ENCODE results near the gene ANO1.

ANO1 gene

DNA sequence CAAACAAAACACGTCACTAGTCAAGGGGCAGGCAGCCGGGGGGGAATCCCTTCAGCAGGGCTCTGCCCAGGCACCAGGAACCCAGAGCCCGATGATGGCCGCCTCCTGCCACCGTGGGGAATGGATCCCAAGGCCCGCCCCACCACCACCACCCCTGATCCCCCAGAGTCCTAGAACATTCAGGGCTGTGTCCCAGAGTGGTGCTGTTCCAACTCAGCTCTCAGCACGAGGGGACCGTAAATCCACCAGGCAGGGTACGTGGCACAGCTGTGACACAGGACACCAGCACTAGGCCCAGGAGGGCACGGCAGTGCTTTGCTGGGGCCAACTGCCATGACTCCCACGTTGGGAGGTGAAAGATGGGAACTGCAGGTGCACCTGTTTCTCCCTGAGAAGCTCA is 29.6 kb downstream of the ANO1 start:
- Mint-ChIP-seq H3K4me1 (no peaks in the 10 kb centered on the region), H3K27ac (no peak overlapping the region), H3K27me3 (no peaks in the 10 kb centered on the region), H3K36me3 (no peaks in the 10 kb centered on the region), H3K4me3 (no peak overlapping the region), H3K9me3 (no peaks in the 10 kb centered on the region)

DNA sequence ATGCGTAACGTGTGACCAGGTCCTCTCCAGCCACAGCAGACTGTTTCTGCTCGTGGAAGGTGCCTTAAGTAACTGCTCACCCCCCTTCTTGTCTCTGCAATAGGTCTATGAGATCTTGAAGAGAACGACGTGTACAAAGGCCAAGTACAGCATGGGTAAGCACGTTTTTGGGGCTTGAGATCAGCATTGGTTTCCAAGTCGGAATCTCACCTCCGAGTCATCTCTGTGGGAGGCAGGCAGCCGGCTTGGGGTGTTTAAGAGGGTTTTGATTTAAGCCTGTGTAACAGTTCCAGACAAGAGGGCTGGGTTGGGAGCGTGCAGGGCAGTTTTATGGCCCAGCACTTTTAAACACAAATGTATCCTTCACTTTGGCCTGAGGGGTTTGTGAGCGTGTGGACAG is 30.1 kb downstream of the ANO1 start:
- no peaks in the 10 kb centered on the region for H3K9me3 Mint-ChIP-seq
- H3K27me3 Mint-ChIP-seq: no peaks in the 10 kb centered on the region
- no peak overlapping the region for H3K4me3 Mint-ChIP-seq
- no peak overlapping the region for H3K27ac Mint-ChIP-seq
- no peaks in the 10 kb centered on the region for H3K36me3 Mint-ChIP-seq
- H3K4me1 Mint-ChIP-seq: no peaks in the 10 kb centered on the region

GRCh38 chr11:70109006-70109405 is 30.9 kb downstream of the ANO1 start:
- Mint-ChIP-seq H3K27me3 (no peaks in the 10 kb centered on the region), H3K27ac (no peak overlapping the region), H3K4me1 (no peaks in the 10 kb centered on the region), H3K9me3 (no peaks in the 10 kb centered on the region), H3K36me3 (no peaks in the 10 kb centered on the region), H3K4me3 (no peak overlapping the region)

DNA sequence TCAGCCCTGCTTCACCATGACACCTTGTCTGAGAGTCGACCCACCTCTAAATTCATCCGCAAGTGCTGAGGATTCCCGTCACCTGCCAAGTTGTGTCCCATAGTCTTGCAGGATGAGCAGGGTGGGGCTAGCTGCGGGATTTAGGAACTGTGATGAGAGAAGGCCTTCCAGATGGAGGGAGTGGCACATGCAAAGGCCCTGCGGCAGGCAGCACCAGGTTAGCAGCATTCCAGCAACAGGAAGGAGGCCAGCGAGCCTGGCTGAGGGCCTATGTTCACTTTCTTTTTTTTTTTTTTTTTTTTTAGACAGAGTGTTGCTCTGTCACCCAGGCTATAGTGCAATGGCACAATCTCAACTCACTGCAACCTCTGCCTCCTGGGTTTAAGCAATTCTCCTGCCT is 31.8 kb downstream of the ANO1 start:
- H3K4me3 Mint-ChIP-seq: no peak overlapping the region
- no peak overlapping the region for H3K27ac Mint-ChIP-seq
- H3K27me3 Mint-ChIP-seq: no peaks in the 10 kb centered on the region
- no peaks in the 10 kb centered on the region for H3K36me3 Mint-ChIP-seq
- no peaks in the 10 kb centered on the region for H3K9me3 Mint-ChIP-seq
- H3K4me1 Mint-ChIP-seq: no peaks in the 10 kb centered on the region

- Mint-ChIP-seq H3K9me3 (no peaks in the 10 kb centered on the region), H3K27ac (no peak overlapping the region), H3K4me3 (no peak overlapping the region), H3K4me1 (no peaks in the 10 kb centered on the region), H3K36me3 (no peaks in the 10 kb centered on the region), H3K27me3 (no peaks in the 10 kb centered on the region)
These were observed 32.5 kb downstream of the ANO1 start for GRCh38 chr11:70110538-70111055.

GRCh38 chr11:70111269-70112016 is 33.3 kb downstream of the ANO1 start:
- Mint-ChIP-seq H3K4me3 (no peak overlapping the region), H3K27ac (no peak overlapping the region), H3K27me3 (no peaks in the 10 kb centered on the region), H3K36me3 (no peaks in the 10 kb centered on the region), H3K9me3 (no peaks in the 10 kb centered on the region), H3K4me1 (no peaks in the 10 kb centered on the region)

- H3K27ac Mint-ChIP-seq: no peak overlapping the region
- H3K27me3 Mint-ChIP-seq: no peaks in the 10 kb centered on the region
- no peaks in the 10 kb centered on the region for H3K9me3 Mint-ChIP-seq
- H3K36me3 Mint-ChIP-seq: no peaks in the 10 kb centered on the region
- no peaks in the 10 kb centered on the region for H3K4me1 Mint-ChIP-seq
- H3K4me3 Mint-ChIP-seq: no peak overlapping the region
These were observed 33.9 kb downstream of the ANO1 start for GRCh38 chr11:70112017-70112434.

DNA sequence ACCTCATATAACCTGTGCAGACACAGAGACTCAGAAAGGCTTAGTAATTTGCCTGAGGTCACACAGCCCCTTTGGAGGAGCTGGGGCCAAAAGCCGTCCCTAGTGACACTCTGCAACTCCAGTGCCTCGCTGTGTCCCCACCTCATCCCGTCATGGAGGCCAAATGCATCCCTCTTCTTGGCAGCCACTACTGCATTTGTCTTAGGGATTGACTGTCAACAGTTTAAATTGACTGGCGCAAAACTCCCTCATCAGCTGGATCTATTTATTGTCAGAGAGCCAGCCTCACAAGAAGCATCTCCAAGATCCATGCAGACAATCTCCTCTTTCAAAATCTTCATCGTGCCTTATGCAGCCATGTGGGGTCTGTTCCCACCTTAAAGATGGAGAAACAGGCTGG is 35.7 kb downstream of the ANO1 start:
- peaks cover 6% of the 10 kb centered on the region for H3K9me3 Mint-ChIP-seq
- no peak overlapping the region for H3K27ac Mint-ChIP-seq
- H3K27me3 Mint-ChIP-seq: peaks cover 3% of the 10 kb centered on the region
- H3K4me1 Mint-ChIP-seq: no peaks in the 10 kb centered on the region
- no peak overlapping the region for H3K4me3 Mint-ChIP-seq
- peaks cover 2% of the 10 kb centered on the region for H3K36me3 Mint-ChIP-seq

DNA sequence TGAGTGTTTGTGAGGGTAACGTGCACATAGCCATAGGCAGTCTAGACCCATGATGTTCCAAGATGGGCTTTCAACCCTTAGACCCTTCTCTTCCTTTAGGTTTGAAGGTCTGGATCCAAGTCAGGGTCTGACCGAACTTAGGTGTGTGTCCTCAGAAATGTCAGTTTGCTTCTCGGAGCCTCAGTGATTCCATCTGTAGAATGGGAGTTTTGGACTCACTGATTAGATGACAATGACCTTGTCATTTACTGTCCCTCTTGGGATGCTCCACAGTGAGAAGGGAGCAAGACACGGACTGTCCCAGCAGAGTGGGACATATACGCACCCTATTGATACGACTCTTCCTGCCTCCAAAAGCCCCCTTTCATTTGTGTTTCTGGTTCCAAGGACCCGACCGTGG is 37.7 kb downstream of the ANO1 start:
- Mint-ChIP-seq H3K36me3 (peaks cover 2% of the 10 kb centered on the region), H3K4me1 (no peaks in the 10 kb centered on the region)

DNA sequence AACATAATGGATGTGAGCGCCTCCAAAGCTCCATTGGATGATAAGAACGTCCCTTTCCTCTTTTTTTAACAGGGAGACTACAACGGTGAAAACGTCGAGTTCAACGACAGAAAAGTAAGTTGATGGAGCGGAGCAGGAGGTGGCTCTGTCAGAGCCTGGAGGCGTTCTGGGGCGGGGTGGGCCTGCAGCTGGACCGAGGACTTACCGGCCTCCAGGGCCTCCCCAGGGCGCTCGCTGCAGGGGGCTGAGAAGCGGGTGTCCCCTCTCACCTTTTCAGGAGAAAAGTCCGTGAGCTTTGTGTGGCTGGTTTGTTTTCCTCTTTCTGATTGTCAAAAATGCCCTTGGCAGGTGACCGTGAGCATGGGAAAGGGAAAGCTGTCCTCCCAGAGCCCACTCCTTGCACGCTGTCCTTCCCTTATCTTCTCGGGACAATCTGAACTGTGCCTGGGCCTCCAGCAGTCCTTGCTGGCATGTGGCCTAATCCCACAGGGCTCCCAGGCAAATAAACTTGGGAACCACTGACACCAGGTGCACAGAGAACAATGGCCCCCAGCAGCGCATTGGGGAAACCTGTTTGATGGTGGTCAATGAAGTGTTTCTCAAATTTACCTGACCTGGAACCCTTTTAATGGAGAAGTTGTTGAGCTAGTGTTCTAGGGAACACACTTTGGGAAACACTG is 38.4 kb downstream of the ANO1 start:
- Mint-ChIP-seq H3K9me3 (peaks cover 6% of the 10 kb centered on the region), H3K27ac (no peak overlapping the region), H3K27me3 (peaks cover 4% of the 10 kb centered on the region), H3K4me3 (no peak overlapping the region), H3K4me1 (no peaks in the 10 kb centered on the region), H3K36me3 (peaks cover 2% of the 10 kb centered on the region)

More for the DNA sequence above, 37.7 kb downstream of the ANO1 start:
- Mint-ChIP-seq H3K27me3 (peaks cover 4% of the 10 kb centered on the region), H3K27ac (no peak overlapping the region), H3K4me3 (no peak overlapping the region), H3K9me3 (peaks cover 6% of the 10 kb centered on the region)

GRCh38 chr11:70117567-70118145 is 39.5 kb downstream of the ANO1 start:
- peaks cover 6% of the 10 kb centered on the region for H3K9me3 Mint-ChIP-seq
- H3K27ac Mint-ChIP-seq: no peak overlapping the region
- no peak overlapping the region for H3K4me3 Mint-ChIP-seq
- H3K27me3 Mint-ChIP-seq: peaks cover 4% of the 10 kb centered on the region
- H3K36me3 Mint-ChIP-seq: peaks cover 2% of the 10 kb centered on the region
- no peaks in the 10 kb centered on the region for H3K4me1 Mint-ChIP-seq

GRCh38 chr11:70118642-70119041 is 40.5 kb downstream of the ANO1 start:
- no peak overlapping the region for H3K27ac Mint-ChIP-seq
- H3K4me3 Mint-ChIP-seq: no peak overlapping the region
- H3K36me3 Mint-ChIP-seq: peaks cover 2% of the 10 kb centered on the region
- peaks cover 6% of the 10 kb centered on the region for H3K9me3 Mint-ChIP-seq
- H3K4me1 Mint-ChIP-seq: no peaks in the 10 kb centered on the region
- peaks cover 4% of the 10 kb centered on the region for H3K27me3 Mint-ChIP-seq

- peaks cover 2% of the 10 kb centered on the region for H3K36me3 Mint-ChIP-seq
- H3K27ac Mint-ChIP-seq: no peak overlapping the region
- no peak overlapping the region for H3K4me3 Mint-ChIP-seq
- no peaks in the 10 kb centered on the region for H3K4me1 Mint-ChIP-seq
- peaks cover 6% of the 10 kb centered on the region for H3K9me3 Mint-ChIP-seq
- peaks cover 4% of the 10 kb centered on the region for H3K27me3 Mint-ChIP-seq
These were observed 41.4 kb downstream of the ANO1 start for GRCh38 chr11:70119502-70119901.

DNA sequence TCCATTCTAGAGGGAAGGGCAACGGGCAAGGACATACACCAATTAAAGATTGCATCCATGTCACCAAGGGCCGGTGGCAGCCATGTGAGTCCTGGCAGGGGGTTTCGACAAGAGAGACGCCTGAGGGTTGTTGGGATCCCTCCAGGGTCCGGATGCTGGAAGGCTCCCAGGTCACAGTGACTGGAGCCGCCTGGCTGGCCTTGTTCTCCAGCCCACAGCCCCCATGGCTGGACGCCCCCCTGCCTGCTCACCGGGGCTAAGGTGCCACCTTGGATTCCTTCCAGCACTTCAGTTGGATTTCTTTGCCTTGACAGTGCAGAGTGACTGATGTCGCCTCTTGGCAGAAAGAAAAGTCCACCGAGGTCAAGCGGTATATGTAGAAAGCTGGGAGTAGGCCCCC is 42.6 kb downstream of the ANO1 start:
- no peaks in the 10 kb centered on the region for H3K4me1 Mint-ChIP-seq
- peaks cover 4% of the 10 kb centered on the region for H3K27me3 Mint-ChIP-seq
- H3K36me3 Mint-ChIP-seq: peaks cover 2% of the 10 kb centered on the region
- H3K9me3 Mint-ChIP-seq: peaks cover 6% of the 10 kb centered on the region
- H3K27ac Mint-ChIP-seq: no peak overlapping the region
- H3K4me3 Mint-ChIP-seq: no peak overlapping the region

DNA sequence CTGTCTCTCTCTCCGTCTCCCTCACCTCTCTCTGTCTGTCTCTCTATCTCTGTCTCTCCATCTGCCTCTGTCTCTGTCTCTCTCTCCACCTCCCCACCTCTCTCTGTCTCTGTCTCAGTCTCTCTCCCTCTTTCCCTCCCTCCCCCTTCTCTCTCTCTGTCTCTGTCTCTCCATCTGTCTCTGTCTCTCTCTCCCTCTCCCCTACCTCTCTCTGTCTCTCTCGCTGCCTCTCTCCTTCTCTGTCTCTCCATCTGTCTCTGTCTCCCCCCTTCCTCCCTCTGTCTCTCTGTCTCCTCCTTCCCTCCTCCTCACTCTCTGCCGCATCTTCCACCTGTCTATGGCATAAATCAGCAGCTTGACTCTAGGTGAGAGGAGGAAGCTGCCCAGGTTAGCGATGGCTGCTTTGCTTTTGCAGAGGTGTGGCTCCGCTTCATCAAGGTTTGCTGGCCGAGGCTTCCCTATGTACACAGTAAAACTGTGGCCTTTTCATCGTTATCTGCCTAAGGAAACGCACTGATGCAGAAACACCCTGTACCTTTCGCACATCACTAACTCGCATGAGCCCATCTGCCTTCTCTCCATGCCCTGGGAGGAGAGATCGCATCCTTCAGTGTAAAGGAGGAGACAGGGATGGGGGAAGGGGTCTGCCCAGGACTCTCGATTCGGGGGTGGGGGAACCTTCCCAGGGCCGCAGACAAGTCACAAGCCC is 44.5 kb downstream of the ANO1 start:
- Mint-ChIP-seq H3K4me3 (no peak overlapping the region), H3K4me1 (no peaks in the 10 kb centered on the region), H3K27me3 (peaks cover 4% of the 10 kb centered on the region), H3K9me3 (peaks cover 6% of the 10 kb centered on the region), H3K27ac (peak overlapping the region; percentile 33), H3K36me3 (peaks cover 2% of the 10 kb centered on the region)
